ENCODE measurements around the gene TRPC4. TPM values are rescaled to one million over a fixed set of nuclear protein-coding genes. Genes with fewer than 3 reads are reported as not detected.

The TRPC4 gene
- total RNA-seq, 2 donors from 2014 or later, result not detected

DNA sequence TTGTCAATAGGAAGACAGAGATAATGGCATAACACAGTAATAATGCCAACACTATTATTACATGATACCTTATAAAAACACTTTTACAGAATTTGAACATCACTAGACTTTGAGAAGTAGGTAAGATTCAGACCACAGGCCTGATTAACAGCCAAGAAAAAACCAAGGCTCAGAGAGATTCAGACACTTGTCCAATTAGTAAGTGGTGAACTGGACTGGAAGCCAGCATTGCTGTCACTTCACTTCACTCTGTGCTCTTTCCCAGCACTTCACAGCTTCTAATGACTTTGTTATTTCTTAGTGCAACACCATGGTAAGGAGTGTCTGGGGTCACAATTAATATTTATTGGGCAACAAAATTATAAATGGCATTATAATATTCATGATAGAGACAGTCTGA lies 91.9 kb downstream of the TRPC4 start:
- Mint-ChIP-seq H3K4me1 (no peaks in the 10 kb centered on the region), H3K4me3 (no peak overlapping the region), H3K27me3 (no peaks in the 10 kb centered on the region), H3K36me3 (ENCODE audit: low read depth) (no peaks in the 10 kb centered on the region), H3K27ac (no peak overlapping the region), H3K9me3 (peaks cover 4% of the 10 kb centered on the region)
- ATAC-seq (replicated peaks), result no peak

DNA sequence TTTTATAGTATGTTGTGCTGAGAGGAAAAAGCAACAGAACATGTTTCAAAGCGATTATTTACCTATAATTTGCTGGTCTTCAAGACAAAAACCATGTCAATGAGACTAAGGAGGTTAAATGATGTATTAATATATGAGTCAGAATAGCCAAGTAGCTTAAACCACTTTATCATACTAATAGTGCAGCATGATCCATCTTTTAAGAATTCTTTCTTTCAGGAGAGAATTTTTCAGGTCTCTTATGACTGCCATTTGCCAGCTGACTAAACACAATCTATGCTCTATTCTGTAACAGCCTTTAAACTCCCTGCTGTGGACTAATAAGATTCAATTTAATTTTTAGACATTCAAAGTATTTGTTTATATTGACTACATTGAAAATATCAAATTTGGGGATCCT lies 93.7 kb downstream of the TRPC4 start:
- peaks cover 4% of the 10 kb centered on the region for H3K9me3 Mint-ChIP-seq
- no peak for ATAC-seq (replicated peaks)
- H3K27ac Mint-ChIP-seq, result no peak overlapping the region
- H3K36me3 Mint-ChIP-seq (ENCODE audit: low read depth), result no peaks in the 10 kb centered on the region
- no peak overlapping the region for H3K4me3 Mint-ChIP-seq
- H3K27me3 Mint-ChIP-seq, result no peaks in the 10 kb centered on the region
- no peaks in the 10 kb centered on the region for H3K4me1 Mint-ChIP-seq

GRCh38 chr13:37772644-37773043 lies 96.9 kb downstream of the TRPC4 start:
- no peaks in the 10 kb centered on the region for H3K4me1 Mint-ChIP-seq
- H3K36me3 Mint-ChIP-seq (ENCODE audit: low read depth), result no peaks in the 10 kb centered on the region
- no peak overlapping the region for H3K27ac Mint-ChIP-seq
- H3K27me3 Mint-ChIP-seq, result no peaks in the 10 kb centered on the region
- no peak for ATAC-seq (replicated peaks)
- peaks cover 4% of the 10 kb centered on the region for H3K9me3 Mint-ChIP-seq
- H3K4me3 Mint-ChIP-seq, result no peak overlapping the region

GRCh38 chr13:37769545-37769944 lies 100.0 kb downstream of the TRPC4 start:
- Mint-ChIP-seq H3K4me1 (no peaks in the 10 kb centered on the region), H3K4me3 (no peak overlapping the region), H3K36me3 (ENCODE audit: low read depth) (no peaks in the 10 kb centered on the region), H3K27ac (no peak overlapping the region), H3K9me3 (no peaks in the 10 kb centered on the region), H3K27me3 (no peaks in the 10 kb centered on the region)
- ATAC-seq (replicated peaks), result no peak

DNA sequence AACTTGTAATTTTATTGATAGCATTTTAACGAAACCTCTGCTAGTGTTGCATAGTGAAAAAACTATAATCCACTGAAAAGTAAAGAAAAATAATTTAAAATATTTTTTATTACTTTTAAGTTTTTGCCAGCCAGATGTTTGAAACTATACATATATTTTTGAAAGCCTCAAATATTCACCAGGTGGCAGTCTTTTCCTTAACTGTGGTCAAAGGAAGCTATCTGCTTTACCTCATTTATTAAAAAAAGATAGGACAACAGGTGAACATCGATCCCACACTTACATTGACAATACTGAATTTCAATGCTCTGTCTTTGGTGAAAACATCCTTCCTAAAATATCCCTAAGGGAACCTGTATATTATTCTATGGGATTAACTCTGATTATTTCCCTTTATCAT lies 100.5 kb downstream of the TRPC4 start:
- Mint-ChIP-seq H3K27me3 (no peaks in the 10 kb centered on the region), H3K27ac (no peak overlapping the region), H3K36me3 (ENCODE audit: low read depth) (no peaks in the 10 kb centered on the region), H3K4me3 (no peak overlapping the region), H3K9me3 (no peaks in the 10 kb centered on the region), H3K4me1 (no peaks in the 10 kb centered on the region)
- ATAC-seq (replicated peaks), result no peak

DNA sequence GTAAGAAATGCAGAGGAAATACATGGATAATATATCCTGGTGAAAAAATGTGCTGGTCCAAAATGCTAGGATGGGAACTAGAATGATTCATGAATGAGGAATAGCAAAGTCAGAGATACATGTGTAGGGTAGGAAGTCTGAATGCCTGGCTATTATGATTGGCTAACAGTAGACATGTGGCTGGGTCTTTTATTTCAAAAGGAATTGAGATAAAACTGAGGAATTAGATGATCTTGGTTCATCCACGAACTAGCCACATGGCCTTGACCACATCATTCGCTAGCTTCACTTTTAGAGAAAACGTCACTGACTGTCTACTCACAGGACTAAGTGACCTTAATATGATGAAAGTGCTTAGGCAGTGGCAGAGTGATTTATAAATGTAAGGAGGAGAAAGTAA lies 103.1 kb downstream of the TRPC4 start:
- no peak for ATAC-seq (replicated peaks)
- Mint-ChIP-seq H3K4me3 (no peak overlapping the region), H3K36me3 (ENCODE audit: low read depth) (no peaks in the 10 kb centered on the region), H3K27ac (no peak overlapping the region), H3K27me3 (no peaks in the 10 kb centered on the region), H3K4me1 (no peaks in the 10 kb centered on the region), H3K9me3 (no peaks in the 10 kb centered on the region)

DNA sequence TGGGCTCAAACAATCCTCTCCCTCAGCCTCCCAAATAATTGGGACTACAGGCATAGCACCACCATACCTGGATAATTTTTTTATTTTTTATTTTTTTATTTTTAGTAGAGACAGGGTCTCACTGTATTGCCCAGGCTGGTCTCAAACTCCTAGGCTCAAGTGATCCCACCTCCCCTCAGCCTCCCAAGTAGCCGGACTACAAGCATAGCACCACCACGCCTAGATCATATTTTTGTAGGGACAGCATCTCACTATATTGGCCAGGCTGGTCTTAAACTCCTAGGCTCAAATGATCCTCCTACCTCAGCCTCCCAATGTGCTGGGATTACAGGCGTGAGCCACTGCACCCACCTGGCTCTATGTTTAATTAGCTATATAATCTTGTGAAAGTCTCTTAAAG lies 114.2 kb downstream of the TRPC4 start:
- H3K4me3 Mint-ChIP-seq, result no peak overlapping the region
- no peak for ATAC-seq (replicated peaks)
- no peak overlapping the region for H3K27ac Mint-ChIP-seq
- H3K36me3 Mint-ChIP-seq (ENCODE audit: low read depth), result no peaks in the 10 kb centered on the region
- no peaks in the 10 kb centered on the region for H3K4me1 Mint-ChIP-seq
- no peaks in the 10 kb centered on the region for H3K9me3 Mint-ChIP-seq
- no peaks in the 10 kb centered on the region for H3K27me3 Mint-ChIP-seq

- Mint-ChIP-seq H3K4me3 (no peak overlapping the region), H3K36me3 (ENCODE audit: low read depth) (no peaks in the 10 kb centered on the region), H3K27ac (no peak overlapping the region), H3K4me1 (no peaks in the 10 kb centered on the region), H3K9me3 (no peaks in the 10 kb centered on the region), H3K27me3 (no peaks in the 10 kb centered on the region)
- ATAC-seq (replicated peaks), result no peak
Observed at GRCh38 chr13:37753776-37754175, 115.8 kb downstream of the TRPC4 start.

DNA sequence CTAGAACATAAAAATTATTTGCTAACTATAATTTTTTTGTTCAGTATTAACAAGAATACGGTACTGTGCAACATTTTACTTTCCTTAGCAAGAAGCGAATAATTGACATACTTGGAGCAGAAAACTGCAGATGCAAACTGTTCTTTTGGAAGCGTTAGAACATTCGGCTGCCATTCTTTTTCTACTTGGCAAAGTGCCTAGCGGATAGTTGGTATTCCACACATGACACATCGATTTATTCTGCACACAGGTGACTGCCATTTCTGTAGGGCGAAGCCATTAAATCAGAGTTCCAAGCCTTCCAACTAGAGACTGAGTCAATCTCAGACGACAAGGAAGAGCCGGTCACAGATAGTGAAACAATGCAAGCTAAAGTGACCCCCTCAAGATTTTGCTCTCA lies 117.4 kb downstream of the TRPC4 start:
- no peaks in the 10 kb centered on the region for H3K36me3 Mint-ChIP-seq (ENCODE audit: low read depth)
- H3K4me3 Mint-ChIP-seq, result no peak overlapping the region
- no peaks in the 10 kb centered on the region for H3K4me1 Mint-ChIP-seq
- no peaks in the 10 kb centered on the region for H3K27me3 Mint-ChIP-seq
- H3K27ac Mint-ChIP-seq, result no peak overlapping the region
- no peak for ATAC-seq (replicated peaks)
- H3K9me3 Mint-ChIP-seq, result no peaks in the 10 kb centered on the region

- Mint-ChIP-seq H3K27me3 (no peaks in the 10 kb centered on the region), H3K4me3 (no peak overlapping the region), H3K9me3 (no peaks in the 10 kb centered on the region), H3K36me3 (ENCODE audit: low read depth) (no peaks in the 10 kb centered on the region), H3K27ac (no peak overlapping the region), H3K4me1 (no peaks in the 10 kb centered on the region)
- ATAC-seq (replicated peaks), result no peak
Observed at GRCh38 chr13:37751025-37751424, 118.5 kb downstream of the TRPC4 start.

GRCh38 chr13:37748913-37749312 lies 120.7 kb downstream of the TRPC4 start:
- Mint-ChIP-seq H3K27ac (no peak overlapping the region), H3K9me3 (no peaks in the 10 kb centered on the region), H3K4me3 (no peak overlapping the region), H3K4me1 (no peaks in the 10 kb centered on the region), H3K27me3 (no peaks in the 10 kb centered on the region), H3K36me3 (ENCODE audit: low read depth) (no peaks in the 10 kb centered on the region)
- no peak for ATAC-seq (replicated peaks)

DNA sequence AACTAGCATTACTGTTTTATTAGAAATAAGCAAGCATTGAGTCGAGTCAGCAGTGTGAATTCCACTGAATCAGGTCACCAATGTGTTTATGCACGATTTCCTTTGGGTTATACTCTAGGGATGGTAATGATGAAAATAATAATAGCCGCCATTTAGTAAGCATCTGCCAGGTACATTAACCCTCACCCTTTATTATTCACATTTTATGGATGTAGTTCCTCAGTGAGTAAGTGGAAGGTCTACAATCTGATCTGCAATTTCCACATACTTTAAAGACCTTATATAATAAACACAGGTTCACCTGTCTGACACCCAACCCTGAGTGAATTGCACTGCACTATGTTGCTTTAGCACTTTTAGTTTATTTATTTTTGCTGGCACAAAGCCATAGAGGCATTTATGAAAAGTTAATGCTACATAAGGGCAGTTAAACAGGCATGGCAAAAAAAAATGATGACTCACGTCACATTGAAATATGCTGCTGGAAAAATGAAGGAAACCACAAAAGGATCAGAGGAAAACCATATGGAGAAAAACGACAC lies 122.4 kb downstream of the TRPC4 start:
- no peak overlapping the region for H3K4me3 Mint-ChIP-seq

GRCh38 chr13:37741536-37741935 lies 128.0 kb downstream of the TRPC4 start:
- H3K27me3 Mint-ChIP-seq, result no peaks in the 10 kb centered on the region
- H3K36me3 Mint-ChIP-seq (ENCODE audit: low read depth), result no peaks in the 10 kb centered on the region
- H3K4me1 Mint-ChIP-seq, result no peaks in the 10 kb centered on the region
- ATAC-seq (replicated peaks), result no peak
- H3K9me3 Mint-ChIP-seq, result no peaks in the 10 kb centered on the region
- no peak overlapping the region for H3K4me3 Mint-ChIP-seq
- H3K27ac Mint-ChIP-seq, result no peak overlapping the region

More for the DNA sequence above, 122.4 kb downstream of the TRPC4 start:
- Mint-ChIP-seq H3K27ac (no peak overlapping the region), H3K9me3 (no peaks in the 10 kb centered on the region), H3K27me3 (no peaks in the 10 kb centered on the region), H3K36me3 (ENCODE audit: low read depth) (no peaks in the 10 kb centered on the region), H3K4me1 (no peaks in the 10 kb centered on the region)
- ATAC-seq (replicated peaks), result no peak

DNA sequence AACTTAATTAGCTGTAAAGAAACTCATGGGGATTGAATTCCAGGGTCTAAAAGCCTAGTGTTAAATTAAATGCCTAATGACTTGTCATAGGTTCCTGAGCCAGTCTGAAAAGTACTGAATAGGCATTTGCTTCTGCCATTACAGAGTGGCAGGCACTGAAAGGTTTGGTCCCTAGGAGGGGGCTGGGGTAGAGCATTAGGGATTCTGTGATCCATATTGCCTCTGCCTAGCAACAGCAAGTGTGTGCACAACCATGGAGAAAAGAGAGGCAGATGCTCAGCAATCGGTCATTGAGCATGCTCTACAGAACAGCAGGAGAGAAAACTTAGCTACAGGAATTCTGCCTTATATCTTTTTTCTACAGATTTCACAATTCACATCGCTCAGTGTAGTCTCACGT lies 133.5 kb downstream of the TRPC4 start:
- H3K27me3 Mint-ChIP-seq, result no peaks in the 10 kb centered on the region
- H3K27ac Mint-ChIP-seq, result no peak overlapping the region
- peaks cover 4% of the 10 kb centered on the region for H3K9me3 Mint-ChIP-seq
- no peaks in the 10 kb centered on the region for H3K36me3 Mint-ChIP-seq (ENCODE audit: low read depth)
- no peak for ATAC-seq (replicated peaks)
- H3K4me3 Mint-ChIP-seq, result no peak overlapping the region
- no peaks in the 10 kb centered on the region for H3K4me1 Mint-ChIP-seq

GRCh38 chr13:37735293-37735692 lies 134.3 kb downstream of the TRPC4 start:
- H3K27me3 Mint-ChIP-seq, result no peaks in the 10 kb centered on the region
- H3K36me3 Mint-ChIP-seq (ENCODE audit: low read depth), result no peaks in the 10 kb centered on the region
- no peaks in the 10 kb centered on the region for H3K4me1 Mint-ChIP-seq
- no peak overlapping the region for H3K27ac Mint-ChIP-seq
- peaks cover 4% of the 10 kb centered on the region for H3K9me3 Mint-ChIP-seq
- ATAC-seq (replicated peaks), result no peak
- H3K4me3 Mint-ChIP-seq, result no peak overlapping the region

GRCh38 chr13:37729876-37730275 lies 139.7 kb downstream of the TRPC4 start:
- H3K9me3 Mint-ChIP-seq, result peaks cover 12% of the 10 kb centered on the region
- ATAC-seq (replicated peaks), result no peak

More at GRCh38 chr13:37729876-37730275, 139.7 kb downstream of the TRPC4 start:
- Mint-ChIP-seq H3K27me3 (no peaks in the 10 kb centered on the region), H3K4me3 (no peak overlapping the region), H3K36me3 (ENCODE audit: low read depth) (no peaks in the 10 kb centered on the region), H3K27ac (no peak overlapping the region), H3K4me1 (no peaks in the 10 kb centered on the region)

All from activated T-helper 17 cell treated with anti-CD3 and anti-CD28 coated beads, Interleukin-2, amount 50 U/mL, for 72 hours (primary cell).